Subcutaneous adipose tissue (tissue), 4 donors: ENCODE data around the gene GATA3. TPM values are rescaled to one million over a fixed set of nuclear protein-coding genes. Genes with fewer than 3 reads are reported as not detected.

Experiments
- CTCF ChIP-seq: fragments of 450-650 bp; IDR thresholded peaks from one replicate; pipeline ENCODE4 v1.5.1; 2016; ENCODE audit warnings: low read depth, mild to moderate bottlenecking, control low read depth, antibody characterized with exemption, moderate library complexity
- total RNA-seq, 4 donors: library from RNA; depleted of rRNA; stranded (reverse); fragments of >200 nt; gene quantifications; one replicate each; pipeline ENCODE4 v1.1.0, GENCODE V29; 2016

GATA3 gene
- total RNA-seq, 4 donors from 2014 or later = 0.66 to 8.3 (median 3.0) TPM

GRCh38 chr10:8055420-8056349 is 1.2 kb downstream of the GATA3 start:
- no peak for TF ChIP-seq CTCF

GRCh38 chr10:8056378-8056777 is 1.9 kb downstream of the GATA3 start:
- TF ChIP-seq CTCF = no peak

GRCh38 chr10:8056871-8057331 is 2.4 kb downstream of the GATA3 start:
- no peak for TF ChIP-seq CTCF

- TF ChIP-seq CTCF = no peak
Measured at GRCh38 chr10:8057636-8058273, 3.3 kb downstream of the GATA3 start.

- TF ChIP-seq CTCF = no peak
Measured at GRCh38 chr10:8058274-8059111, 4.0 kb downstream of the GATA3 start.

GRCh38 chr10:8059191-8059936 is 4.9 kb downstream of the GATA3 start:
- TF ChIP-seq CTCF = no peak
